Smooth muscle cell of the brain vasculature (primary cell): ENCODE data around the gene PCYT1A.

Source experiments
- DNase-seq: peaks from one replicate; pipeline ENCODE4 v3.0.0-alpha.2; 2012; ENCODE audit warnings: low read depth, low spot score

PCYT1A gene

DNA sequence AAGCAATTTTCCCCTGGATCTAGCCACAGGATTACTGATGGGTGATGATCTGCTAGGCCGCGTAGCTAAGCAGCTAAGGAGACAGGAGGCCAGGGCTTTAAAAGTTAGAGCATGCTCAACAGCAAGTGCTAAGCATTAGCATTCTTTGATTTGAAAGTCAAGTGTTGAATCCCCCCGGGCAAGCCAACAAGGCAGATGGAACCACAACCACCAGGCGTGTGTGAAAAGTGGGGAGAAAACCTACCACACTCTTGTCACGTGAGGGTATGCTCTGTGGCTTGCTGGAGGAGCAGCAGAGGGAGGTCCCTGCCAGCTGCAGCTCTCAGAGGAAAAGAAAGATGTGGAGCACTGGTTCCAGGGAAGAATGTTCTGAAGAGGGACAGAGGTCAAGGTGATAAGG is 50.3 kb downstream of the PCYT1A start:
- no peak for DNase-seq

GRCh38 chr3:196236223-196236622 is 51.3 kb downstream of the PCYT1A start:
- DNase-seq = no peak

- DNase-seq = no peak
Measured at GRCh38 chr3:196235452-196236122, 51.9 kb downstream of the PCYT1A start.

DNA sequence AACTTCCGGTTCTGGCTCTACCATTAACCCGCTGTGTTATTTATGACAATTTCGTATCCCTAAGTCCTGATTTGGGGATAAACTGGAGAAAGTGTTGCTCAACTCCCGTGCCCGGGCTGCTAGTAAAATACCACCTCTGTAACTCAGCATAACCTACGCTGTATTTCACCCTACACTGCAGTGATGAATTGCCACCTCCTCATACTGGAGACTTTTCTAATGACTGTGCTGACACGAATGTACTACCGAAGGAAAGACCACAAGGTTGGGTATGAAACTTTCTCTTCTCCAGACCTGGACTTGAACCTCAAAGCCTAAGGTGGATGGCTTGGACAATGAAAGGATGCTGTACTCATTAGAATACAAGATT is 54.7 kb downstream of the PCYT1A start:
- DNase-seq = no peak

GRCh38 chr3:196232154-196232881 is 55.2 kb downstream of the PCYT1A start:
- DNase-seq = no peak

DNA sequence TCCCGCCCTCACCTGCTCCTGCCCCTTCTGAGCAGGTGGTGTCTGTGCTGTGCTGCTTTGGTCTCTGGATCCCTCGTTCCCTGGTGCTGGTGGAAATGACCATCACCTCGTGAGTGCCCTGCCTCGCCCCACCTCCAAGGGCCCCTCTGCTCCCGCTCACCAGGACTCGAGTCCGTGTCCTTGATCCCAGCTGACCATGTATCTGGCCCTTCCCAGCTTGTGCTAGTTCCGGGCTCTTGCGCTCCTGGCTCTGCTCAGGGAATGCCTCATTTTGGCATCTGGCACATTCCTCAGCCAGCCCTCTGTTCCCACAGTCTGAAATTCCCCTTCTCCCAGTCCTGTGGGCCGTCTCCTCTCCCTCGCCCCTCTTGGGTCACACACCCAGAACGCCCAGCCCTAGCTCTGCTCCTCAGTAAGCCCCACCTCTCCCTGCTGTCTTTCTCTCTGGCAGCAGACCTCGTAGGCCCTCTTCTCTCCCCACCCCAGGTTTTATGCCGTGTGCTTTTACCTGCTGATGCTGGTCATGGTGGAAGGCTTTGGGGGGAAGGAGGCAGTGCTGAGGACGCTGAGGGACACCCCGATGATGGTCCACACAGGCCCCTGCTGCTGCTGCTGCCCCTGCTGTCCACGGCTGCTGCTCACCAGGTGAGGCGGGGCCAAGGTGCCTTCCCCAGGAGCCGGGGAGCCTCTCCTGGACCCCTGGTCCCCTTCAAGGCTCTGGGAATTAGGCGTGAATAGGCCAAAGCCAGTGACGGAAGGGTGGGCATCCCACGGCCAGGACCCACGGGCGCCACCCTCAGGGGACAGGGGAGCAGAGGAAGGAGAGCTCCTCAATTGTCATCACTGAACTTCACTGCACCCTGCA is 59.7 kb downstream of the PCYT1A start:
- no peak for DNase-seq

DNA sequence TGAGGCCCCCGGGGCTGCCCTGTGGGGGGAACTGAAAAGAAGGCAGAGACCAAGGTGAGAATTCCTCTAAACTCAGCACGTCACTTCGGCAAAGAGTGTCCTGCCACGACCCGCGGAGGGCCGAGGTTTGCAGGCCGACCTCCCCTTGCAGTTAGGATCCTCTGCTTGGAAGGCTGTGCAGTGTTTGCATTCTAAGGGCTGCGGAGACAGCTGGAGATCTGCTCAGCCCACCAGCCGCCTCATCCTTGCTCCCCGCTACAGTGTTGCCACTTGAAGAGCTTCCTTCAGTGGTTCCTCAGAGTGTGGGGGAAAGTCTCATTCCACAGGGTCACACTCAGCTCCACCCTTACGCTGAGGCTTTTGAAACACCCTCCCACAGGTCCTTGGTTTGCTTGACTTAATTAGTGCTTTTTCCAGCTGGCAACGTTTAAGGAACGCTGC is 60.4 kb downstream of the PCYT1A start:
- no peak for DNase-seq

DNA sequence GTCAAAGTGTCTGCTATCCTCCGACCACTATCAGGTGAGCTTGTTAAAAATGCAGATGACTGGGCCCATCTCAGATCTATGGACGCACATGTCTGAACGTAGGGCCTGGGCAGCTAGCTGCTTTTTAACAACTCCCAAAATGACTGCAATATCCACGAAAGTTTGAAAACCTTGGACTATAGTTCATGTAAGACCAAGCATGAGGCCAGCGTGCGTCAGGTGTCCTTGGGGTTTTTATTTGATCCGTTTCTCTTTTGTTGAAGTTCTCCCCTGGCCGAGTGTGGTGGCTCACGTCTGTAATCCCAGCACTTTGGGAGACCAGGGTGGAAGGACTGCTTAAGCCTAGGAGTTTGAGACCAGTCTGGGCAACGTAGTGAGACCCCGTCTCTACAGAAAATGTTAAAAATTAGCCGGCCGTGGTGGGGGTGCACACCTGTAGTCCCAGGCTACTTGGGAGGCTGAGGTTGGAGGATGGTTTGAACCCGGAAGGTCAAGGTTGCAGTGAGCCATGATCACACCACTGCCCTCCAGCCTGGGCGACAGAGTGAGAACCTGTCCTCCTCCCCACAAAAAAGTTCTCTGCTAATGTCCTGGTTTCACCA is 61.7 kb downstream of the PCYT1A start:
- DNase-seq = no peak

DNA sequence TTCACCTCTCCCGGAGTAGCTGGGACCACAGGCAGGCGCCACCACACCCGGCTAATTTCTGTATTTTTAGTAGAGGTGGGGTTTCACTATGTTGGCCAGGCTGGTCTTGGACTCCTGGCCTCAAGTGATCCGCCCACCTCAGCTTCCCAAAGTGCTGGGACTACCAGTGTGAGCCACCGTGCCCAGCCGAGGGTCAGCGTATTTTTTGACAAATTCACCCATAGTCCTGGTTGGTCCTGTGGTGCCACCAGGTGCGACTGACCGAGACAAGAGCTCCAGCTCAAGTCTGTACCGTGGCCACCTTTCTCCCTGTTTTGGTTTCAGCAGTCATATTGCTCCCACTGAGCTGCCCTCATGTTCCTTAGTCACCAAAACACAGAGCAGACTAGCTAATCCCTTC is 62.4 kb downstream of the PCYT1A start:
- DNase-seq = no peak

GRCh38 chr3:196222876-196223595 is 64.5 kb downstream of the PCYT1A start:
- no peak for DNase-seq

GRCh38 chr3:196220991-196221390 is 66.5 kb downstream of the PCYT1A start:
- DNase-seq = no peak

- no peak for DNase-seq
Measured at GRCh38 chr3:196220587-196220986, 66.9 kb downstream of the PCYT1A start.

DNA sequence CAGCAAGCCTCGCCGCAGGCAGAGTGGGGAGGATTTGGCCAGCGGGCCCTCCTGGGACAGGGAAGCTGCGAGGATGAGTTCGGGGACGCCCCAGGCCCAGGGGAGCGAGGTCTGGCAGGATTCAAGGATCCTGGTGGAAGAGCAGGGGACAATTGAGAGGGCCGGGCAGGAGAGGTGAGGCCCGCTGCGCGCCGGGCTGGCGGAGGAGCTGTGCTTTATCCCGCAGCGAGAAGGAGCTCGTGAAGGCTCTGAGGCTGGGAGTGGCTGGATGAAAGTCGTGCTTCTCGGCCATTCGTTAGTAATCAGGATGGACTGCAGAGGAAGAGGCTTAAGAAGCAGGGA is 67.6 kb downstream of the PCYT1A start:
- no peak for DNase-seq

DNA sequence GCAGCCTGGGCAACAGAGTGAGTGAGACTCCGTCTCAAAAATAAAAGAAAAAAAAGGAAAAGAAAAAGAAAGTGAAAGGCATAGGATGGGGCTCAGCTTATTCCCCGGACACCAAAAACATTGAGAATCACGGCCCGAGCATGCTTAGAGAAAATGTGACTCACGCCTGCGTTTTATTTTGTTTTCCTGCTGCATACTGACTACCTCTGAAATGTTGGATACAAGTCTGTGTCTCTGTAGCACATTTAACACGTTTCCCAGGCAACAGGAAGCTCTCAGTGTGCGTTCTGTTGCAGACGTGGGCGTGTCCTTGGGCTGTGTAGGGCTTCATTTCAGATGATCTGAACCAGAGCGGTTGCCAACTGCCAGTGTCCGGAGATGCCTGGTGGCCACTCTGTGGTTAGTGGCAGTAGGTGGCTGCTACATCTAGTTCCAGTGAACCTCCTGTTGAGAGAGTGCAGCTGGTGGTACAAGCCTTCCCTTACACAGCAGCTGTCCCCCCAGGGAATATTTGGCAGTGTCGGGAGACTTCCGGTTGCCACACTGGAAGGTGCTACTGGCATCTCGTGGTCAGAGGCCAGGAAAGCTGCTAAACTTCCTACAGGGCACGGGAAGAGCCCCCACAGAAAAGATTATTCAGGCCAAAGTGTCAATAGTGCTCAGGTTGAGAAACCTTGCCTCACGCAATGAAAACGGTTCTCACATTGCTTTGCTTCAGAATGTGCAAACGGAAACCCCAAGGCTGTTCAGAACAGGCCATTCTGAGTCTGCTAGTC is 68.1 kb downstream of the PCYT1A start:
- DNase-seq = peak; percentile 77

GRCh38 chr3:196218155-196218712 is 69.3 kb downstream of the PCYT1A start:
- DNase-seq = no peak

DNA sequence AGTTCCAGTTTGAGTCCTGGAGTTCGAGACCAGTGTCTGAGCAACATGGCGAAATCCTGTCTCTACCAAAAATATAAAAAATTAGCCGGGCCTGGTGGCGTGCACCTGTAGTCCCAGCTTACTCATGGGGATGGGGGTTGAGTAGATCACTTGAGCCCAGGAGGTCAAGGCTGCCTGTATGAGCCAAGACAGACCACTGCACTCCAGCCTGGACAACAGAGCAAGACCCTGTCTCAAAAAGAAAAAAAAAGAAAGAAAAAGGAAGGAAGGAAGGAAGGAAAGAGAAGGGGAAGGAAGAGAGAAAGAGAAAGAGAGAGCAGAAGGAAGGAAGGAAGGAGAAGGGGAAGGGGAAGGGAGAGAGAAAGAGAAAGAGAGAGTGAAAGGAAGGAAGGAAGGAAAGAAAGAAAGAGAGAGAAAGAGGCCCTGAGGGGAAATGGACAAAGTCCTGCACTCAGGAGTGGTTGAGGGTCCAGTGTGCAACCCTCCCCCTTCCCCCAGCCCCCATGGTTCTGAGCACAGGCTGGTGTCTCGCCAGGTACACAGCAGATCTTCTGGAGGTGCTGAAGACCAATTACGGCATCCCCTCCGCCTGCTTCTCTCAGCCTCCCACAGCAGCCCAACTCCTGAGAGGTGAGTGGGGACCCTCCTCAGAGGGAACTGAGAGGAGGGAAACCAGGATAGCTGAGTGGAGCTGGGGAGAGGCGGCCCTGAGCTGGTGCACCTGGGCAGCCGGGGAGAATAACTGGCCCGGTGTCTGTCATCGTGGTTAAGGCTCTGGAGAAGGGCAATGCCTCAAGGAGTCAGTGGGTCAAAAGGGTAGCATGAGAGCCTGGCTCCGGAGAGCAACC is 70.0 kb downstream of the PCYT1A start:
- no peak for DNase-seq

DNA sequence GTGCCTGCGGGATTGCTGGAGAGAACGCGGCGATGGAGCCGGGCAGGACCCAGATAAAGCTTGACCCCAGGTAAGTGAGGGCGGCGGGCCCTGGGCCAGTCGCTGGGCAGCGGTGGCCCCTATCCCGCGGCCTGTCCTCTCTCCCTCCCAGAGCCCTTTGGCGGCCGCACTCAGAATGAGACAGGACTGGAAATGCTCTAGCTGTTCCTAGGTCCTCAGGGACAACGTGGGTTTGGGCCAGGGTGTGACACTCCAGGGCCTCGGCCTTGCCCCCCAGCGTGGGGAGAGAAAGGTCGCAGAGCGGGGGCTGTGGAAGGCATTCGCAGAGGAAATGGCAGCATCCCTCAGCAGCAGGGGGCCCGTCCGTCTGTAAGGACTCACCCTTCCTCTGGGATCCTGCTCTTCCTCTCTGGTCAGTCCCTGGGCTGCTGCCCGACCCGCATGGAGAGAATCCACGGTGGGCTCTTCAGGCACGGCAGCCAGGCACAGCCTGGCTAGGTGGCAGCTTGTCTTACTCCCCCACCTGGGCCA is 70.8 kb downstream of the PCYT1A start:
- DNase-seq = no peak

DNA sequence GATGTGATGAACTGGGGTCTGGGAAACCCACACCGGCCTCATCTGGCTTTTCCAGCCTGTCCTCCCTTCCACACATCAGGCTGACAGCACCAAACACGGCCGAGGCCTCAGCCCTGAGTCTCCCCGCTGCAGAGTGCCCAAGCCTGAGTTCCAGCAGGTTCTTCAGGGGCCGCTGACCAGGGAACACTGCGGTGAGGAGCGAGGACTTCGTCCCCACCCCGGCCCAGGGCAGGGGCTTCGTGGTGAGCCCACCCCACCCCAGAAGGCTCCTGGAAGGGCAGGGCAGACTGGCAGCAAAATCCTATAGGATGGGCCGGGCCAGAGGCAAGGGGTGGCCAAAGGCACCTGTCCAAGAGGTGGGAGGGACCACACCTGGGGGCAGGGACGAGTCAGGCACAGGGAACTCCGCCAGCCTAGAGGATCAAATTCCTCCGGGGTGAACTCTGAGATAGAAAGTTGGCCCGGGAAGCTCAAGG is 71.4 kb downstream of the PCYT1A start, which contains the start of gene SLC51A:
TSS of gene SLC51A (plus strand) at position 446 of the 476 bp plus-strand sequence. CDS start 179 bp downstream, outside the sequence.
- DNase-seq = no peak

DNA sequence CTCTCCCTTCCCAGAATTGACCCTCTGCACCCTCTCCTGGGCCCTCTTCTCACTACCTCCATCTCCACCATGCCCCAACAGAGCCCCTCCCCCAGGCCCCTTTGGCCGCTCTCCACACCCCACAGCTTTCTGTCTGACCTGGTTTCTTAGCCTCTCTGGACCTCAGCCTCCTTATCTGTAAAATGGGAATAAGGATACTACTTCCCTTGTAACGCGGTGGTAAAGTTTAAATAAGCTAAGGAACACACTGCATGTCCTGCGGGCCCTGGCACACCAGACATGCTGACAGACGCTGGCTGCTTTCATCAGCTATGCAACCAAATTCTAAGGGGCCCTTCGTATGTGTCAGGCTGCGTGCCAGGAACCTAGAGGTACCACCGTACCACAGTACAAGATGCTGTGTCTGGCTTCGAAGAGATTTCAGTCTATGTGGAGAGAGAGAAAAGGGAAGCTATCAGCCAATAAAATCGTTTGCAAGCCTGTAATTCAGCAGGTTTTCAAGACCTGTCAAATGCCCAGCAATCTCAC is 72.0 kb downstream of the PCYT1A start:
- no peak for DNase-seq
